HG02885 (cell line): ENCODE measurements around the gene FAM210B.
"Not testable (repeated sequence)": the region's sequence is repeated elsewhere in the genome, so short reads cannot be mapped to it uniquely, and the experiment has no call there.

Experiments
- ATAC-seq: cut with Tn5 transposase; IDR thresholded peaks from one replicate; pipeline ENCODE4 v1.9.1; 2021; ENCODE audit warnings: mild to moderate bottlenecking; ENCODE audit not compliant: unreplicated experiment, poor library complexity

FAM210B gene

GRCh38 chr20:56360133-56360907 is 1.5 kb downstream of the FAM210B start:
- ATAC-seq, result no peak

- no peak for ATAC-seq
These were observed 2.1 kb downstream of the FAM210B start for GRCh38 chr20:56360908-56361205.

GRCh38 chr20:56361900-56362299 is 3.1 kb downstream of the FAM210B start:
- ATAC-seq, result no peak

- ATAC-seq, result no peak
These were observed 4.1 kb downstream of the FAM210B start for GRCh38 chr20:56362833-56363413.

GRCh38 chr20:56363491-56363890 is 4.7 kb downstream of the FAM210B start:
- no peak for ATAC-seq

GRCh38 chr20:56368351-56369134 is 9.8 kb downstream of the FAM210B start:
- ATAC-seq, result no peak

- no peak for ATAC-seq
These were observed 10.4 kb downstream of the FAM210B start for GRCh38 chr20:56369179-56369578.

- no peak for ATAC-seq
These were observed 13.2 kb downstream of the FAM210B start for GRCh38 chr20:56371977-56372376.

- ATAC-seq, result no peak
These were observed 14.1 kb downstream of the FAM210B start for GRCh38 chr20:56372850-56373249.

GRCh38 chr20:56373942-56374341 is 15.2 kb downstream of the FAM210B start:
- ATAC-seq, result no peak

- ATAC-seq, result no peak
These were observed 17.6 kb downstream of the FAM210B start for GRCh38 chr20:56376331-56376730.

- ATAC-seq, result no peak
These were observed 19.6 kb downstream of the FAM210B start for GRCh38 chr20:56378386-56378785.

- ATAC-seq, result no peak
These were observed 21.6 kb downstream of the FAM210B start for GRCh38 chr20:56380375-56380774.

GRCh38 chr20:56381501-56381900 is 22.7 kb downstream of the FAM210B start:
- ATAC-seq, result peak; percentile 66

GRCh38 chr20:56382696-56383095 is 23.9 kb downstream of the FAM210B start:
- no peak for ATAC-seq

GRCh38 chr20:56383334-56383733 is 24.6 kb downstream of the FAM210B start:
- ATAC-seq, result no peak

- ATAC-seq, result no peak
These were observed 26.4 kb downstream of the FAM210B start for GRCh38 chr20:56385130-56385529.

- no peak for ATAC-seq
These were observed 27.4 kb downstream of the FAM210B start for GRCh38 chr20:56386219-56386618.

GRCh38 chr20:56388882-56389281 is 30.1 kb downstream of the FAM210B start:
- ATAC-seq, result no peak

- no peak for ATAC-seq
These were observed 31.0 kb downstream of the FAM210B start for GRCh38 chr20:56389807-56390206.

GRCh38 chr20:56390396-56390795 is 31.6 kb downstream of the FAM210B start:
- not testable (repeated sequence) for ATAC-seq
